Measurements from ENCODE around the gene EPB41L4A. TPM values are rescaled to one million over a fixed set of nuclear protein-coding genes. Genes with fewer than 3 reads are reported as not detected.
A peak's percentile ranks its signal among the peaks of the same experiment; 100 is the strongest.

Gene EPB41L4A
- total RNA-seq, 3 donors from 2014 or later, result 22.0 to 25.9 (median 22.6) TPM

- TF ChIP-seq, protein P1, sequence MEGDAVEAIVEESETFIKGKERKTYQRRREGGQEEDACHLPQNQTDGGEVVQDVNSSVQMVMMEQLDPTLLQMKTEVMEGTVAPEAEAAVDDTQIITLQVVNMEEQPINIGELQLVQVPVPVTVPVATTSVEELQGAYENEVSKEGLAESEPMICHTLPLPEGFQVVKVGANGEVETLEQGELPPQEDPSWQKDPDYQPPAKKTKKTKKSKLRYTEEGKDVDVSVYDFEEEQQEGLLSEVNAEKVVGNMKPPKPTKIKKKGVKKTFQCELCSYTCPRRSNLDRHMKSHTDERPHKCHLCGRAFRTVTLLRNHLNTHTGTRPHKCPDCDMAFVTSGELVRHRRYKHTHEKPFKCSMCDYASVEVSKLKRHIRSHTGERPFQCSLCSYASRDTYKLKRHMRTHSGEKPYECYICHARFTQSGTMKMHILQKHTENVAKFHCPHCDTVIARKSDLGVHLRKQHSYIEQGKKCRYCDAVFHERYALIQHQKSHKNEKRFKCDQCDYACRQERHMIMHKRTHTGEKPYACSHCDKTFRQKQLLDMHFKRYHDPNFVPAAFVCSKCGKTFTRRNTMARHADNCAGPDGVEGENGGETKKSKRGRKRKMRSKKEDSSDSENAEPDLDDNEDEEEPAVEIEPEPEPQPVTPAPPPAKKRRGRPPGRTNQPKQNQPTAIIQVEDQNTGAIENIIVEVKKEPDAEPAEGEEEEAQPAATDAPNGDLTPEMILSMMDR (IDR thresholded peaks at IDR 0.05), result no peak
- TF ChIP-seq POLR2AphosphoS5 (IDR thresholded peaks at IDR 0.05) (no peak), POLR2A (IDR thresholded peaks at IDR 0.05) (no peak)
- intact Hi-C loops (cut with DNase I; ENCODE audit: low total_unique reads), result no loop called here
- no peaks in the 10 kb centered on the region for H3K9me3 ChIP-seq
- no peaks in the 10 kb centered on the region for H3K36me3 ChIP-seq
- H3K27ac ChIP-seq, result no peak overlapping the region
- no peaks in the 10 kb centered on the region for H3K4me1 ChIP-seq
- DNase-seq (ENCODE audit: low spot score in 2 of 2), result no peak
- H3K4me3 ChIP-seq, result no peak overlapping the region
- H3K27me3 ChIP-seq, result no peaks in the 10 kb centered on the region
Observed at GRCh38 chr5:112374356-112374755, 44.7 kb downstream of the EPB41L4A start.

GRCh38 chr5:112373885-112374284 is 45.2 kb downstream of the EPB41L4A start:
- Histone ChIP-seq H3K4me1 (no peaks in the 10 kb centered on the region), H3K4me3 (no peak overlapping the region), H3K27ac (no peak overlapping the region), H3K27me3 (no peaks in the 10 kb centered on the region), H3K36me3 (no peaks in the 10 kb centered on the region), H3K9me3 (no peaks in the 10 kb centered on the region)
- intact Hi-C loops (cut with DNase I; ENCODE audit: low total_unique reads), result no loop called here
- DNase-seq (ENCODE audit: low spot score in 2 of 2), result no peak
- TF ChIP-seq, protein P1 (IDR thresholded peaks at IDR 0.05), result no peak
- no peak for TF ChIP-seq POLR2AphosphoS5 (IDR thresholded peaks at IDR 0.05)
- no peak for TF ChIP-seq POLR2A (IDR thresholded peaks at IDR 0.05)

DNA sequence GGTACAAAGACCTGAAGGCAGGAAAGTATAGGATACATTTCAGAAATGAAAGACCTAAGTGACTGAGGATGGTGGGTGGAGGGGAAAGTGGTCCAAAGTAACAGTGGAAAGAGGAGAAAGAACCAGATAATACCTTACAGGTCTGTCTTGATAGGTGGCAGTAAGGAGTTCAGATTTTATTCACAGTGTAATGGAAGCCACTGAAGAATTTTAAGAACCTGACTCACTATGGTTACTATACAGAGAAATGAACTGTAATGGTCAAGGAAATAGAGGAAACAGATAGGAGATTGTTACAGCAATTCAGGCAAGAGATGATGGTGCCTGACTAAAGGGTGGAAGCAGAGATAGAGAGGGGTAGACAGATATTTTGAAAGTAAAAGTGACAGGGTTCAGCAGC is 46.5 kb downstream of the EPB41L4A start:
- Histone ChIP-seq H3K27me3 (no peaks in the 10 kb centered on the region), H3K36me3 (no peaks in the 10 kb centered on the region), H3K4me3 (no peak overlapping the region), H3K9me3 (no peaks in the 10 kb centered on the region), H3K27ac (no peak overlapping the region), H3K4me1 (no peaks in the 10 kb centered on the region)
- no peak for DNase-seq (ENCODE audit: low spot score in 2 of 2)
- intact Hi-C loops (cut with DNase I; ENCODE audit: low total_unique reads), result no loop called here
- TF ChIP-seq, protein P1 (IDR thresholded peaks at IDR 0.05), result no peak
- TF ChIP-seq POLR2A (IDR thresholded peaks at IDR 0.05) (no peak), POLR2AphosphoS5 (IDR thresholded peaks at IDR 0.05) (no peak)

- Histone ChIP-seq H3K36me3 (no peaks in the 10 kb centered on the region), H3K4me1 (no peaks in the 10 kb centered on the region), H3K4me3 (no peak overlapping the region), H3K9me3 (no peaks in the 10 kb centered on the region), H3K27ac (no peak overlapping the region), H3K27me3 (no peaks in the 10 kb centered on the region)
- DNase-seq (ENCODE audit: low spot score in 2 of 2), result no peak
- TF ChIP-seq, protein P1 (IDR thresholded peaks at IDR 0.05), result no peak
- intact Hi-C loops (cut with DNase I; ENCODE audit: low total_unique reads), result no loop called here
Observed at GRCh38 chr5:112371067-112371466, 48.0 kb downstream of the EPB41L4A start.

DNA sequence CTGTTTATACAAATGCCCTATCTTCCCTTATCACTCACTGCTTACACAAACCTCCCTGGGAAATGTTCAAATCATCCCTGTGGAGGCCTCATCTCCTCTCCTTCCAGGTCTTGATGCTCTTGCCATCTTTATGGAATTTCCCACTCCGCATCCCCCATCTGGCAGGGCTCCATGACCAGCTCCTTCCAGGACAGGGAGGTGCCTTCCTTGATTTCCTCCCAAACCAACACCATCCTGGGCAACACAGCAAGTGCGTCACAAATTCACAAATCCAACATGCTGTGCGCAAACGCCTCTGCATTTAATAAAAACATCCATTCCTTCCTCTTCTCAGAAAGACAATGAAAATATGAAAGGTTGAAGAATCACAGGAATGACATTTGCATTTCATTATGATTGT is 51.7 kb downstream of the EPB41L4A start:
- TF ChIP-seq, protein P1 (IDR thresholded peaks at IDR 0.05), result no peak
- no peak for TF ChIP-seq POLR2AphosphoS5 (IDR thresholded peaks at IDR 0.05)
- no peak for TF ChIP-seq POLR2A (IDR thresholded peaks at IDR 0.05)
- Histone ChIP-seq H3K4me3 (no peak overlapping the region), H3K4me1 (no peaks in the 10 kb centered on the region), H3K9me3 (no peaks in the 10 kb centered on the region), H3K27me3 (no peaks in the 10 kb centered on the region), H3K27ac (peak overlapping the region in 1 of 2 donors; percentile 43), H3K36me3 (no peaks in the 10 kb centered on the region)
- DNase-seq (ENCODE audit: low spot score in 2 of 2), result no peak
- intact Hi-C loops (cut with DNase I; ENCODE audit: low total_unique reads), result no loop called here

All from breast epithelium (tissue), 4 donors.